Measurements from ENCODE around the gene GBX2. TPM values are rescaled to one million over a fixed set of nuclear protein-coding genes. Genes with fewer than 3 reads are reported as not detected.

Gene GBX2
- total and polyA plus RNA-seq, 2 of the 8 experiments (the other 6 are each of a cell fraction or from before 2014, with no cell fraction given): 0.38 to 0.89 TPM

- TF ChIP-seq CHD7 (IDR thresholded peaks at IDR 0.05; ENCODE audit: insufficient replicate concordance, low read length) (no peak), TCF12 (IDR thresholded peaks at IDR 0.05; ENCODE audit: low read depth, low read length) (no peak), SP4 (IDR thresholded peaks at IDR 0.05; ENCODE audit: low read length) (no peak), KDM4A (IDR thresholded peaks at IDR 0.05; ENCODE audit: low read depth, low read length, severe bottlenecking) (no peak), ZNF274 (IDR thresholded peaks at IDR 0.05; ENCODE audit: borderline replicate concordance, extremely low read depth, low read length) (no peak), EGR1 (IDR thresholded peaks at IDR 0.05; ENCODE audit: borderline replicate concordance, low read depth, low read length) (no peak), SUZ12 (IDR thresholded peaks at IDR 0.05; ENCODE audit: low read length) (no peak; the same call in 1 of the 2 replicates), CREB1 (IDR thresholded peaks at IDR 0.05) (no peak), RBBP5 (IDR thresholded peaks at IDR 0.05; ENCODE audit: borderline replicate concordance, low read depth, low read length) (no peak), KDM1A (IDR thresholded peaks at IDR 0.05; ENCODE audit: borderline replicate concordance, low read length) (no peak), RNF2 (IDR thresholded peaks at IDR 0.05; ENCODE audit: borderline replicate concordance, low read depth, low read length, missing control alignments, poor library complexity, severe bottlenecking) (peak; percentile 44), PHF8 (conservative IDR thresholded peaks at IDR 0.05; ENCODE audit: low read depth, low read length) (no peak)
Measured at GRCh38 chr2:236159778-236160170, 8.4 kb downstream of the GBX2 start (continued).

Data from H1 (cell line).